ENCODE measurements around the gene PTGER1. TPM values are rescaled to one million over a fixed set of nuclear protein-coding genes. Genes with fewer than 3 reads are reported as not detected.

PTGER1 gene
- total RNA-seq, 3 donors from 2014 or later, result 0.48 to 1.3 TPM; not detected in 1

DNA sequence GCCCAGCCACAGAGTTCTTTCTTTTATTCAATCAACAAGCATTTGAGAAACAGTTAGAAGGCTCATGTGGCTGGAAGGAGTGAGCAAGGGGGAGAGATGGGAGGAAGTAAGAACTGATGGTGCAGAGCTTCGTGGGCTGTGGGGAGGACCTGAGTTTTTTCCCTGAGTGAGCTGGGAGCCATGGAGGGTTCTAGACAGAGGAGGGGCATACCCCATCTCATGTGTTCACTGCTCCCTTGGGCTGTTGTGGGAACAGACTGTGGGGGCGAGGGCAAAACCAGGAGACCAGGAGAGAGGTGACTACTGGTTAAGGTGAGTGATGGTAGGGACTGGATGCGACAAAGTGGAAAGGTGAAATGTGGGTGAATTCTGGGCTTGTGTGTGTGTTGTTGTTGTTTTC, 44.4 kb downstream of the PTGER1 start:
- intact Hi-C loops (cut with DNase I; ENCODE audit: low total_unique reads), result no loop called here
- Histone ChIP-seq H3K4me1 (peaks cover 6 to 7% of the 10 kb centered on the region in 2 donors), H3K9me3 (no peaks in the 10 kb centered on the region), H3K27me3 (no peaks in the 10 kb centered on the region), H3K4me3 (no peak overlapping the region), H3K27ac (no peak overlapping the region), H3K36me3 (no peaks in the 10 kb centered on the region)
- DNase-seq (ENCODE audit: low spot score in 2 of 2), result no peak
- no peak for TF ChIP-seq CTCF (IDR thresholded peaks at IDR 0.05)
- TF ChIP-seq POLR2AphosphoS5 (IDR thresholded peaks at IDR 0.05), result no peak
- TF ChIP-seq POLR2A (IDR thresholded peaks at IDR 0.05), result no peak

- no peak for DNase-seq (ENCODE audit: low spot score in 2 of 2)
- no peak for TF ChIP-seq CTCF (IDR thresholded peaks at IDR 0.05)
- no peak for TF ChIP-seq POLR2AphosphoS5 (IDR thresholded peaks at IDR 0.05)
- TF ChIP-seq POLR2A (IDR thresholded peaks at IDR 0.05), result no peak
- no peaks in the 10 kb centered on the region for H3K27me3 ChIP-seq
- intact Hi-C loops (cut with DNase I; ENCODE audit: low total_unique reads), result no loop called here
- no peaks in the 10 kb centered on the region for H3K9me3 ChIP-seq
- H3K27ac ChIP-seq, result no peak overlapping the region
- no peaks in the 10 kb centered on the region for H3K36me3 ChIP-seq
- no peak overlapping the region for H3K4me3 ChIP-seq
- H3K4me1 ChIP-seq, result peaks cover 0 to 3% of the 10 kb centered on the region in 2 donors
These were observed 46.2 kb downstream of the PTGER1 start for GRCh38 chr19:14428882-14429416.

DNA sequence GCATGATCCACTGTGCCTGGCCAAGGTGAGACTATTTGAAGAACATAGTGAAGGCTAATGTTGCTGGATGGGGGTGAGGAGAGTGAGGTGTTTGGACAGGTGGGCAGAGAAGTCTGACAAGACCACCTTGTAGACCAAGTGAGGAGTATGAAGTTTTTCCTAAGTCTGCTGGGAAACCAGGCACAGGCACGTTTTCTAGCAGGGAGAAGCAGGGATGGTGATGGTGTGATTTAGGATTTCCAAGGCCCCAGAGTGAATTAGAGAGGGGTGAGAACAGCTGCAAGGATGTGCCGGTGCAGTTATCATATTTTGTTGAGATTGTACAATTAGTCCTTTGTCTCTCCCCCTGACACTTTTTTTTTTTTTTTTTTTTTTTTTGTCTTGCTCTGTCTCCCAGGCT, 47.7 kb downstream of the PTGER1 start:
- DNase-seq (ENCODE audit: low spot score in 2 of 2), result no peak
- H3K27ac ChIP-seq, result no peak overlapping the region

GRCh38 chr19:14425696-14426138, 49.4 kb downstream of the PTGER1 start:
- no peak for TF ChIP-seq POLR2A (IDR thresholded peaks at IDR 0.05)
- TF ChIP-seq POLR2AphosphoS5 (IDR thresholded peaks at IDR 0.05), result no peak
- no peak for TF ChIP-seq CTCF (IDR thresholded peaks at IDR 0.05)
- intact Hi-C loops (cut with DNase I; ENCODE audit: low total_unique reads), result loop anchor here (2.0 kb wide), 1 partner anchor 17 kb away; no protein-coding TSS in a partner anchor

More for the DNA sequence above, 47.7 kb downstream of the PTGER1 start:
- Histone ChIP-seq H3K36me3 (no peaks in the 10 kb centered on the region), H3K4me3 (no peak overlapping the region), H3K27me3 (no peaks in the 10 kb centered on the region), H3K4me1 (no peaks in the 10 kb centered on the region), H3K9me3 (no peaks in the 10 kb centered on the region)
- intact Hi-C loops (cut with DNase I; ENCODE audit: low total_unique reads), result loop anchor here (2.0 kb wide), 1 partner anchor 19 kb away; no protein-coding TSS in a partner anchor
- no peak for TF ChIP-seq CTCF (IDR thresholded peaks at IDR 0.05)
- TF ChIP-seq POLR2AphosphoS5 (IDR thresholded peaks at IDR 0.05), result no peak
- no peak for TF ChIP-seq POLR2A (IDR thresholded peaks at IDR 0.05)

More at GRCh38 chr19:14425696-14426138, 49.4 kb downstream of the PTGER1 start:
- Histone ChIP-seq H3K9me3 (no peaks in the 10 kb centered on the region), H3K36me3 (no peaks in the 10 kb centered on the region), H3K27ac (no peak overlapping the region), H3K27me3 (no peaks in the 10 kb centered on the region), H3K4me1 (no peaks in the 10 kb centered on the region), H3K4me3 (no peak overlapping the region)
- DNase-seq (ENCODE audit: low spot score in 2 of 2), result no peak

Other genes with a start within 250 kb of the PTGER1 start
- 10 to 100 TPM; 20.2 to 31.4 (median 23.3) TPM for gene ADGRE5, start 93.9 kb downstream of the PTGER1 start, total RNA-seq
- 10 to 100 TPM; 65.9 to 79.0 (median 75.5) TPM for gene DDX39A, start 56.0 kb downstream of the PTGER1 start, total RNA-seq
- 10 to 100 TPM; 40.8 to 78.1 (median 59.6) TPM for gene PKN1, start 42.0 kb downstream of the PTGER1 start, total RNA-seq
- gene GIPC1, start 20.8 kb upstream of the PTGER1 start, total RNA-seq, result 10 to 100 TPM; 48.8 to 79.0 (median 72.0) TPM
- 100 to 1,000 TPM in 2 of 3 donors, 10 to 100 TPM in 1; 59.0 to 166 (median 102) TPM for gene DNAJB1, start 43.0 kb upstream of the PTGER1 start, total RNA-seq
- 10 to 100 TPM; 36.1 to 66.9 (median 43.4) TPM for gene TECR, start 54.2 kb upstream of the PTGER1 start, total RNA-seq
- gene NDUFB7, start 96.7 kb upstream of the PTGER1 start, total RNA-seq, result 100 to 1,000 TPM; 283 to 388 (median 299) TPM
- gene CLEC17A, start 107.7 kb upstream of the PTGER1 start, total RNA-seq, result not detected
- under 1 TPM in 1 of 3 donors, not detected in 2; 0.44 TPM for gene ADGRE3, start 199.5 kb upstream of the PTGER1 start, total RNA-seq
- 10 to 100 TPM; 28.5 to 31.6 (median 29.4) TPM for gene ZNF333, start 214.7 kb upstream of the PTGER1 start, total RNA-seq

Measured in breast epithelium (tissue), 4 donors.